GM19193 (cell line): ENCODE data around the gene SEC31B.

Experiments
- POLR2A ChIP-seq: IDR thresholded peaks from 4 replicates; pipeline ENCODE4 v1.6.1; 2011; ENCODE audit not compliant: insufficient read depth, insufficient read length; ENCODE audit errors: extremely low read depth

Gene SEC31B

GRCh38 chr10:100490531-100490930 is 29.1 kb downstream of the SEC31B start:
- no peak for TF ChIP-seq POLR2A

GRCh38 chr10:100489396-100489795 is 30.3 kb downstream of the SEC31B start:
- no peak for TF ChIP-seq POLR2A

DNA sequence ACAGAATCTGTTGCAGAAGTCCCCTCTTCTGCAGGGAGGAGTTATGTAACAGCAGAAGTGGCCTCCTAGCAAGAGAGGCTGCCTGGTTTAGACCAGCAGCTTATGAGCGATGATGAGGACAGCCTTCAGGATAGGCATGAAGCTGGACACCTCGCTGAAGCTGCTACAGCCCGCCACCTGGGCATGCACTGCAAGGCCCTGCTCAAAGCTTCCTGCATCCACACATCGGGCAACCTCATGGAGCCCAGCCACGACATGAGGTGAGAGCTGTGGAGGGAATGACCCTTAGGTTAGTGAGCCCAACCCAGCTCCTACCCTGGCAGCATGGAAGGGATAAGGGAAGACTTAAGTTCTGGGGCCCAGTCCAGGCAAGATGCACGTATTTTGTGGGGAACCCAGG is 32.1 kb downstream of the SEC31B start:
- no peak for TF ChIP-seq POLR2A

DNA sequence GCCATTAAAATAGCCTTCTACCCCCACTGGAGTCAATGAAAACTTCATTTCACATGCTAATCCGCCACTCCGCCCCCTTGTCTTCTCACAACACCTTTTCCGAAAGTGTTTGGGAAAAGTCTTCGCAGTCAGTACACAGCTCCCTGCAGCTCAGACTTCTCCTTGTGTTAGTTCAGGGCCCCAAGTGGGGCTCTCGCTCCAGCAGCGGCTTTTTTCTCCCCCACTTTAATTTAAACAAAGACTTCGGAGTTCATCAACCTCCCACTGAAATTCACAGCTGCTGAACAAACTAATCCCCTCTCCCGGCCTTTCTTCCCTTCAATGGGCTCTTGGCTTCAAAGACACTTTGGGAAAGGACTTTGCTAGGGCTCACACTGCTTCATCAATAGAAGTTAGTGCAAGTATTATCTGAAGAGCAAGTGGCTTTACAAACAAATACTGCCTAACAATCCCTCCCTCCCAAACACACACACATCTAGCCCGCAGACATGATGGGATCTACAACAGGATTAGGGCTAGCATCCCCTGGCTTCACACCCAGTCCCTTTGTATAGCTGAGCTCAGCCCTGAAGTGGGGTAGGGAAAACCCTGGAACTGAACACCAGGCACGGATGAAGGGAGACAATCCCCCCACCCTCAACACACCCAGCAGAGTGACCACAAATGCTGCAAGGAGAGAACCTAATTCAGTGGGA is 33.7 kb downstream of the SEC31B start:
- TF ChIP-seq POLR2A = no peak

- TF ChIP-seq POLR2A = no peak
These were observed 34.3 kb downstream of the SEC31B start for GRCh38 chr10:100485366-100485765.

GRCh38 chr10:100483876-100484666 is 35.6 kb downstream of the SEC31B start:
- no peak for TF ChIP-seq POLR2A

DNA sequence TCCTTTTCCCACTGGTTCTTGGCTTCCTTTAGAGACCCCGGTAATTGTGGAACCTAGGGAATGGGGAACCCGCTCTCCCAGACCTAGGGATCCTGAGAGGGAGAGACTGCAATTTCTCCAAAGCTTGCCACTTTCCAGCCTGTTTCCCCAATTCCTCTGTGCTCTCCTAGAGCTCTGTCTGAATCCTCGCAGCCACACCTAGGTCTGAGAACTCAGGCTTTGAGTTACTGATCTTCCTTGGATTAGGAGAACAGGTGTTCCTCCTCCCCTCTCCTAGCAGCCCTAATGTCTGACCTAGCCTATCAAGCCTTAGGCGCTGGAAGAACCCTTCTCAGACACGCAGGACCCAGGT is 36.9 kb downstream of the SEC31B start:
- no peak for TF ChIP-seq POLR2A

DNA sequence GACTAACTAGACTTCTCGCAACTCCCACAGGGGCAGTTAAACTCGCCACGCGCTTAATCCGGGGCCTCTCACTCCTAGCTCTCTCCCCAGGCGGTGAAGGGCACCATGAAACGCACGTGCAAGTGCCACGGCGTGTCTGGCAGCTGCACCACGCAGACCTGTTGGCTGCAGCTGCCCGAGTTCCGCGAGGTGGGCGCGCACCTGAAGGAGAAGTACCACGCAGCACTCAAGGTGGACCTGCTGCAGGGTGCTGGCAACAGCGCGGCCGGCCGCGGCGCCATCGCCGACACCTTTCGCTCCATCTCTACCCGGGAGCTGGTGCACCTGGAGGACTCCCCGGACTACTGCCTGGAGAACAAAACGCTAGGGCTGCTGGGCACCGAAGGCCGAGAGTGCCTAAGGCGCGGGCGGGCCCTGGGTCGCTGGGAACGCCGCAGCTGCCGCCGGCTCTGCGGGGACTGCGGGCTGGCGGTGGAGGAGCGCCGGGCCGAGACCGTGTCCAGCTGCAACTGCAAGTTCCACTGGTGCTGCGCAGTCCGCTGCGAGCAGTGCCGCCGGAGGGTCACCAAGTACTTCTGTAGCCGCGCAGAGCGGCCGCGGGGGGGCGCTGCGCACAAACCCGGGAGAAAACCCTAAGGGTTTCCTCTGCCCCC is 37.4 kb downstream of the SEC31B start:
- no peak for TF ChIP-seq POLR2A

- TF ChIP-seq POLR2A = no peak
These were observed 38.1 kb downstream of the SEC31B start for GRCh38 chr10:100481462-100482081.

GRCh38 chr10:100480002-100480401 is 39.7 kb downstream of the SEC31B start:
- no peak for TF ChIP-seq POLR2A

DNA sequence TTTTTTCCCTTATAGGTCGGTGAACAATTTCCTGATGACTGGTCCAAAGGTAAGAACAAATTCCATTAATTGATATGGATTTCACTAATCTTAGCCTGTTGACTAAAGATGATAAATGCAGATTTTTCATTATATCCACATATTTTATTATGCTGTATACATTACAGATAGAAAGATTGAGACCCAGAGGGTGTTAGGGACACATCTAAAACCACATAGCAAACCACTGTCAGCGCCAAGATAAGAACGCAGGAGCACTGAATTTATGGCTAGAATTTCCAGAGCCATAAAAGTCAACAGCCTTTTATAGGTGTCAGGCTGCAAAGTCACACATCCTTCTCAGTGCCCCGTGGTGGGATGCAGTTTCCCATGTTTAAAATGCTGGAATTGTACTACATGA is 40.6 kb downstream of the SEC31B start:
- no peak for TF ChIP-seq POLR2A

DNA sequence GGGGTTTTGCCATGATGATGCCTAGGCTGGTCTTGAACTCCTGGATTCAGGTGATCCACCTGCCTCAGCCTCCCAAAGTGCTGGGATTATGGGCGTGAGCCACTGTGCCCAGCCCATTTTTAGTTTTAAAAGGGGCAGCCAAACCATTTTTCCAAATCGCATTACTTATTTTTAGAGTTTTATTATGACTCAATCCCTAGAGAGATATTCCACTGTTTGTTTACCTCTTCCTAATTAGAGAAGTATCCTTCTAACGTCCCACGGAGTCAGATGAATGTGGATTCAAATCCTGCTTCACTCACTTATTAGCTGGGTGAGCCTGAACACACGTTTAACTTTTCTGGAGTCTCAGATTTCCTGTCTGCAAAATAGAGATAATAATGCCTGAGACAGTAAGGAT is 41.7 kb downstream of the SEC31B start:
- no peak for TF ChIP-seq POLR2A

GRCh38 chr10:100470367-100470766 is 49.3 kb downstream of the SEC31B start:
- no peak for TF ChIP-seq POLR2A

DNA sequence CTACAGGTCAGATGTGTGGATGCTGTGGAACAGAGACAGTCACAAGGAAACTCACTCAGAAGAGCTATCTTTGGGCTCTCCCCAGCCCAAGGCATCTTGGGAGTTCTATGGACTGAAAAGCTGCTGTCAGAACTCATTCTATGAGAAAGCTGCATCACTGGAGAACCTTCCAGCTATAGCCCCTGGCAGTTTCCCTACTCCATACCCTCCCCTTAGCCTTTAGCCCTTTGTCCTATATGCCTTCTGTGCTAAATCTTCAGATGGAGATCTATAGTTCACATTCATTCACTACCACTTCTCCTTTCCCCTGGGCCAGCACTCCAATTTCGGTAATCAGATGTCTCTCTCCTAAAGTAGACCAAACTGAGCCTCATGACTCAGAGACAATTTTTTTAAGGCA is 49.9 kb downstream of the SEC31B start:
- no peak for TF ChIP-seq POLR2A

DNA sequence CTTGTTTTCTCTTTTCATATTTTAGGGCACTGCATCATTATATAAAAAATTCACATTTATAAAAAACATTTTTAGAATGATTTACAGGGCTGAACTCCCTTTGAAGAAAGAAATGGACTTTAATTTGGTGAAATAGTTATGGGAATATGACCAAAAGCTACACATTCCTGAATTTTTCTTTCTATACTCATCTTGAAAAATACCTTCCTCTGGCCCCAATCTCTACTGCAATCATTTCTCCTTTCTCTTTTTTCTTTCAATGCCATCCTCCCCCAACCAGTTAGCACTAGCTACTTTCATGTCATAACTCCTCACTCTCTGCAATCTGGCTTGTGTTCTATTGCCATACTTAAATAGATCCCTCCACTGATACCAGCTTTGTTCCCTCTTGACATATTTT is 50.7 kb downstream of the SEC31B start:
- no peak for TF ChIP-seq POLR2A
